Measurements from ENCODE around the gene ZDHHC11B. TPM values are rescaled to one million over a fixed set of nuclear protein-coding genes. Genes with fewer than 3 reads are reported as not detected.
"Not testable (repeated sequence)": the region's sequence is repeated elsewhere in the genome, so short reads cannot be mapped to it uniquely, and the experiment has no call there.

The ZDHHC11B gene
- total and polyA plus RNA-seq, 2 donors (not counting 1 experiment from before 2014, with no cell fraction given) = under 0.01 TPM; not detected in 1

DNA sequence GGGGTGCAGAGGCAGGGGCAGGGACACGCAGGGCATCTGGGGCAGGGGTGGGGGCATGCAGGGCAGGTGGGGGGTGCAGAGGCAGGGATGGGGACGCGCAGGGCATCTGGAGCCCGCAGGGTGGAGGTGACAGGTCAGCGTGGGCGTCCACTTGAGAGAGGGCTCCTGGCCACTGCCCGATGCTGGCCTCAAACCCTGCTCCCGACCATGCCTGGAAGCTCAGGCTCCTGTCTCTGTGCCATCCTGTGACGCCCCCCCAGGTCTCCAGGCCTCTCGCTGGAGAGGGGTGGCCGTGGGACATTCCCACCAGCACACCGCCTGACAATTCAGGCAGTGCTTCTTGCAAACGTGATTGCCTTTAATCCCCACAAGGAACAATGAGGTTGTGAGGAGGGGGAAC, 33.0 kb downstream of the ZDHHC11B start:
- TF ChIP-seq EZH2 (IDR thresholded peaks at IDR 0.05; ENCODE audit: low read length, missing control alignments) = no peak
- TF ChIP-seq, protein P1, sequence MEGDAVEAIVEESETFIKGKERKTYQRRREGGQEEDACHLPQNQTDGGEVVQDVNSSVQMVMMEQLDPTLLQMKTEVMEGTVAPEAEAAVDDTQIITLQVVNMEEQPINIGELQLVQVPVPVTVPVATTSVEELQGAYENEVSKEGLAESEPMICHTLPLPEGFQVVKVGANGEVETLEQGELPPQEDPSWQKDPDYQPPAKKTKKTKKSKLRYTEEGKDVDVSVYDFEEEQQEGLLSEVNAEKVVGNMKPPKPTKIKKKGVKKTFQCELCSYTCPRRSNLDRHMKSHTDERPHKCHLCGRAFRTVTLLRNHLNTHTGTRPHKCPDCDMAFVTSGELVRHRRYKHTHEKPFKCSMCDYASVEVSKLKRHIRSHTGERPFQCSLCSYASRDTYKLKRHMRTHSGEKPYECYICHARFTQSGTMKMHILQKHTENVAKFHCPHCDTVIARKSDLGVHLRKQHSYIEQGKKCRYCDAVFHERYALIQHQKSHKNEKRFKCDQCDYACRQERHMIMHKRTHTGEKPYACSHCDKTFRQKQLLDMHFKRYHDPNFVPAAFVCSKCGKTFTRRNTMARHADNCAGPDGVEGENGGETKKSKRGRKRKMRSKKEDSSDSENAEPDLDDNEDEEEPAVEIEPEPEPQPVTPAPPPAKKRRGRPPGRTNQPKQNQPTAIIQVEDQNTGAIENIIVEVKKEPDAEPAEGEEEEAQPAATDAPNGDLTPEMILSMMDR (conservative IDR thresholded peaks at IDR 0.05 in 1 of 2, IDR thresholded peaks at IDR 0.05 in 1 of 2; ENCODE audit: low read depth in 1 of 2, low read length in 2 of 2) = no peak
- Histone ChIP-seq H3K79me2 (ENCODE audit: control insufficient read depth, insufficient read depth, low read length) (no peaks in the 10 kb centered on the region), H3K4me2 (ENCODE audit: extremely low read depth, insufficient read depth, low read length) (no peak overlapping the region), H3K9ac (ENCODE audit: insufficient read depth, low read length) (no peak overlapping the region), H3K4me1 (ENCODE audit: control insufficient read depth, extremely low read depth, insufficient read depth, low read length) (no peaks in the 10 kb centered on the region), H3K4me3 (replicated peaks in 1 of 4; ENCODE audit: control extremely low read depth in 1 of 4, insufficient read depth in 1 of 4, low read depth in 3 of 4, low read length in 4 of 4) (no peak overlapping the region), H3K36me3 (ENCODE audit: control insufficient read depth, insufficient read depth, low read length) (no peaks in the 10 kb centered on the region), H3K9me3 (ENCODE audit: control insufficient read depth, insufficient read depth, low read depth, low read length) (no peaks in the 10 kb centered on the region), H2AFZ (ENCODE audit: low read length) (no peak overlapping the region), H4K20me1 (ENCODE audit: control insufficient read depth, extremely low read depth, insufficient read depth, low read length) (no peaks in the 10 kb centered on the region), H3K27ac (ENCODE audit: insufficient read depth, low read length) (no peak overlapping the region), H3K27me3 (ENCODE audit: control insufficient read depth, insufficient read depth, low read length) (no peaks in the 10 kb centered on the region)
- no peak for DNase-seq (ENCODE audit: low read depth in 2 of 2)

DNA sequence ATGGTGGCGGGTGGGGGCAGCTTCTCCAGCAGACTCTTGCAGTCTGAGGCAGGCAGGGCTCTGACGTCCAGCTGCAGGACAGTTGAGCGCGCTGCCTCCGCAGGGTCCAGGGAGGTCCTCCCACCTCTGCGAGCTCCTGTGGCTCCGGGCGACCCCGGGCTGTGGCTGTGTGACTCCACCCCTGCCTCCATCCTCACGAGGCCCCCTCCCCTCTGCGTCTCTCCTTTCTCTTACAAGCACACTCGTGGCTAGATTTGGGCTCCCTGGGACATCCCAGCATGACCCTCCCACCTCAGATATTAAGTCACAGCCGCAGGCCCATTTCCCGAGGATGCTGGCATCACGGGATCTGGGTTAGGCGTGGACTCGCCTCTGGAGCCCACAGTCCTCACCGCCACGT, 34.3 kb downstream of the ZDHHC11B start:
- DNase-seq (ENCODE audit: low read depth in 2 of 2); H3K36me3 ChIP-seq (ENCODE audit: control insufficient read depth, insufficient read depth, low read length); H3K79me2 ChIP-seq (ENCODE audit: control insufficient read depth, insufficient read depth, low read length); H3K4me1 ChIP-seq (ENCODE audit: control insufficient read depth, extremely low read depth, insufficient read depth, low read length); H3K27ac ChIP-seq (ENCODE audit: insufficient read depth, low read length); H2AFZ ChIP-seq (ENCODE audit: low read length); H3K9me3 ChIP-seq (ENCODE audit: control insufficient read depth, insufficient read depth, low read depth, low read length); H3K4me3 ChIP-seq (replicated peaks in 1 of 4; ENCODE audit: control extremely low read depth in 1 of 4, insufficient read depth in 1 of 4, low read depth in 3 of 4, low read length in 4 of 4); H3K9ac ChIP-seq (ENCODE audit: insufficient read depth, low read length); H4K20me1 ChIP-seq (ENCODE audit: control insufficient read depth, extremely low read depth, insufficient read depth, low read length); H3K4me2 ChIP-seq (ENCODE audit: extremely low read depth, insufficient read depth, low read length); H3K27me3 ChIP-seq (ENCODE audit: control insufficient read depth, insufficient read depth, low read length): not testable (repeated sequence)

DNA sequence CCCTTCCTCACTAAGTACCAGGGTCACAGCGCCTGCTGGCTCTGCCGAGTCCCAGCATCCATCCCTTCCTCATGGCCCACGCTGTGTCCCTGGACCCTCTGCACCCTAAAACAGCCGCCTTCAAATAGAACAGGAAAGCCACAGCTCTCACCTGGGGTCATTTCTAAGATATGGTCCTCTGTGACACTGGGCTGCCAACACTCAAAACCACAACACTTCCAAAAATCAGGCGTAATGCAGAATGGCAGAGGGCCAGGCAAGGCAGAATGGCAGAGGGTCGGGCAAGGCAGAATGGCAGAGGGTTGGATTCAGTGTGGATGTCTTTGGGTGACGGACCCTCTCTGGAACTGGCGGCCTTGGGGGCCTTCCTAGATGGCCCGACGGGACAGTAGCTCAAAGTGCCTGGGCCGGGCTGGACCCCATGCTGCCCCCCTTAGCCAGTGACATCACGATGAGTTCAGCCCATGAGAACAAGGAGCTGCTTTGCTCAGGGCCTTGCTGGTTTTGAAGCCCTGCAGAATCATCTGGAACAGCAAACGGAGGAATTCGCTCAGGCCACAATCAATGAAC, 35.3 kb downstream of the ZDHHC11B start:
- H3K4me2 ChIP-seq (ENCODE audit: extremely low read depth, insufficient read depth, low read length) = no peak overlapping the region
- no peaks in the 10 kb centered on the region for H3K9me3 ChIP-seq (ENCODE audit: control insufficient read depth, insufficient read depth, low read depth, low read length)
- H3K9ac ChIP-seq (ENCODE audit: insufficient read depth, low read length) = no peak overlapping the region
- no peaks in the 10 kb centered on the region for H3K27me3 ChIP-seq (ENCODE audit: control insufficient read depth, insufficient read depth, low read length)
- no peaks in the 10 kb centered on the region for H4K20me1 ChIP-seq (ENCODE audit: control insufficient read depth, extremely low read depth, insufficient read depth, low read length)
- no peak for DNase-seq (ENCODE audit: low read depth in 2 of 2)
- no peaks in the 10 kb centered on the region for H3K79me2 ChIP-seq (ENCODE audit: control insufficient read depth, insufficient read depth, low read length)
- H2AFZ ChIP-seq (ENCODE audit: low read length) = no peak overlapping the region
- H3K36me3 ChIP-seq (ENCODE audit: control insufficient read depth, insufficient read depth, low read length) = no peaks in the 10 kb centered on the region
- no peak for TF ChIP-seq EZH2 (IDR thresholded peaks at IDR 0.05; ENCODE audit: low read length, missing control alignments)
- TF ChIP-seq, protein P1 (conservative IDR thresholded peaks at IDR 0.05 in 1 of 2, IDR thresholded peaks at IDR 0.05 in 1 of 2; ENCODE audit: low read depth in 1 of 2, low read length in 2 of 2) = no peak
- H3K4me3 ChIP-seq (replicated peaks in 1 of 4; ENCODE audit: control extremely low read depth in 1 of 4, insufficient read depth in 1 of 4, low read depth in 3 of 4, low read length in 4 of 4) = no peak overlapping the region
- H3K4me1 ChIP-seq (ENCODE audit: control insufficient read depth, extremely low read depth, insufficient read depth, low read length) = no peaks in the 10 kb centered on the region
- H3K27ac ChIP-seq (ENCODE audit: insufficient read depth, low read length) = no peak overlapping the region

GRCh38 chr5:748011-748980, 36.2 kb downstream of the ZDHHC11B start:
- not testable (repeated sequence) for H3K9me3 ChIP-seq (ENCODE audit: control insufficient read depth, insufficient read depth, low read depth, low read length); H3K4me2 ChIP-seq (ENCODE audit: extremely low read depth, insufficient read depth, low read length); H3K4me3 ChIP-seq (replicated peaks in 1 of 4; ENCODE audit: control extremely low read depth in 1 of 4, insufficient read depth in 1 of 4, low read depth in 3 of 4, low read length in 4 of 4); H2AFZ ChIP-seq (ENCODE audit: low read length); H3K36me3 ChIP-seq (ENCODE audit: control insufficient read depth, insufficient read depth, low read length); H3K9ac ChIP-seq (ENCODE audit: insufficient read depth, low read length); H3K79me2 ChIP-seq (ENCODE audit: control insufficient read depth, insufficient read depth, low read length); H4K20me1 ChIP-seq (ENCODE audit: control insufficient read depth, extremely low read depth, insufficient read depth, low read length); H3K27ac ChIP-seq (ENCODE audit: insufficient read depth, low read length); H3K27me3 ChIP-seq (ENCODE audit: control insufficient read depth, insufficient read depth, low read length); DNase-seq (ENCODE audit: low read depth in 2 of 2); H3K4me1 ChIP-seq (ENCODE audit: control insufficient read depth, extremely low read depth, insufficient read depth, low read length)

- not testable (repeated sequence) for H3K4me1 ChIP-seq (ENCODE audit: control insufficient read depth, extremely low read depth, insufficient read depth, low read length); H3K4me3 ChIP-seq (replicated peaks in 1 of 4; ENCODE audit: control extremely low read depth in 1 of 4, insufficient read depth in 1 of 4, low read depth in 3 of 4, low read length in 4 of 4); H3K79me2 ChIP-seq (ENCODE audit: control insufficient read depth, insufficient read depth, low read length); H3K4me2 ChIP-seq (ENCODE audit: extremely low read depth, insufficient read depth, low read length); H2AFZ ChIP-seq (ENCODE audit: low read length); H4K20me1 ChIP-seq (ENCODE audit: control insufficient read depth, extremely low read depth, insufficient read depth, low read length); H3K9me3 ChIP-seq (ENCODE audit: control insufficient read depth, insufficient read depth, low read depth, low read length); H3K27ac ChIP-seq (ENCODE audit: insufficient read depth, low read length); H3K9ac ChIP-seq (ENCODE audit: insufficient read depth, low read length); H3K36me3 ChIP-seq (ENCODE audit: control insufficient read depth, insufficient read depth, low read length); H3K27me3 ChIP-seq (ENCODE audit: control insufficient read depth, insufficient read depth, low read length); DNase-seq (ENCODE audit: low read depth in 2 of 2)
Observed at GRCh38 chr5:747303-747844, 37.2 kb downstream of the ZDHHC11B start.
